Measurements from ENCODE around the gene SHISA2.
A peak's percentile ranks its signal among the peaks of the same experiment; 100 is the strongest.

The SHISA2 gene

GRCh38 chr13:26026211-26026610, 25.6 kb downstream of the SHISA2 start:
- no peak for DNase-seq (ENCODE audit: low read depth)
- no peak overlapping the region for H3K4me3 ChIP-seq (ENCODE audit: control insufficient read depth, low read depth, low read length)
- no peak for TF ChIP-seq CTCF (IDR thresholded peaks at IDR 0.05; ENCODE audit: control insufficient read depth, insufficient read depth, low read depth, low read length, missing control alignments)

GRCh38 chr13:26025771-26026170, 26.0 kb downstream of the SHISA2 start:
- TF ChIP-seq CTCF (IDR thresholded peaks at IDR 0.05; ENCODE audit: control insufficient read depth, insufficient read depth, low read depth, low read length, missing control alignments) = no peak
- DNase-seq (ENCODE audit: low read depth) = no peak
- H3K4me3 ChIP-seq (ENCODE audit: control insufficient read depth, low read depth, low read length) = no peak overlapping the region

- H3K4me3 ChIP-seq (ENCODE audit: control insufficient read depth, low read depth, low read length) = no peak overlapping the region
- no peak for DNase-seq (ENCODE audit: low read depth)
- no peak for TF ChIP-seq CTCF (IDR thresholded peaks at IDR 0.05; ENCODE audit: control insufficient read depth, insufficient read depth, low read depth, low read length, missing control alignments)
Measured at GRCh38 chr13:26025196-26025595, 26.6 kb downstream of the SHISA2 start.

GRCh38 chr13:26024558-26024957, 27.3 kb downstream of the SHISA2 start:
- H3K4me3 ChIP-seq (ENCODE audit: control insufficient read depth, low read depth, low read length) = no peak overlapping the region
- no peak for TF ChIP-seq CTCF (IDR thresholded peaks at IDR 0.05; ENCODE audit: control insufficient read depth, insufficient read depth, low read depth, low read length, missing control alignments)
- no peak for DNase-seq (ENCODE audit: low read depth)

GRCh38 chr13:26022538-26023292, 29.1 kb downstream of the SHISA2 start:
- DNase-seq (ENCODE audit: low read depth) = peak; percentile 16
- no peak for TF ChIP-seq CTCF (IDR thresholded peaks at IDR 0.05; ENCODE audit: control insufficient read depth, insufficient read depth, low read depth, low read length, missing control alignments)
- H3K4me3 ChIP-seq (ENCODE audit: control insufficient read depth, low read depth, low read length) = no peak overlapping the region

GRCh38 chr13:26021956-26022355, 29.9 kb downstream of the SHISA2 start:
- no peak for DNase-seq (ENCODE audit: low read depth)
- no peak for TF ChIP-seq CTCF (IDR thresholded peaks at IDR 0.05; ENCODE audit: control insufficient read depth, insufficient read depth, low read depth, low read length, missing control alignments)

More at GRCh38 chr13:26021956-26022355, 29.9 kb downstream of the SHISA2 start:
- H3K4me3 ChIP-seq (ENCODE audit: control insufficient read depth, low read depth, low read length) = no peak overlapping the region
